Measurements from ENCODE around the gene TMPRSS9. TPM values are rescaled to one million over a fixed set of nuclear protein-coding genes. Genes with fewer than 3 reads are reported as not detected.

Gene TMPRSS9
- total RNA-seq, result not detected in 2 replicates

- DNase-seq (ENCODE audit: low read depth), result no peak
- TF ChIP-seq CTCF (IDR thresholded peaks at IDR 0.05; ENCODE audit: insufficient read depth, low read length, poor library complexity, severe bottlenecking), result no peak
- Histone ChIP-seq H3K36me3 (ENCODE audit: control insufficient read depth, insufficient read depth, low read length) (no peaks in the 10 kb centered on the region), H3K4me3 (ENCODE audit: low read depth, low read length) (no peak within 1 kb of the TSS), H3K27me3 (ENCODE audit: control insufficient read depth, insufficient read depth, low read length) (peaks cover 53% of the 10 kb centered on the region)
These were observed at the start of gene TMPRSS9 for GRCh38 chr19:2359992-2360685. Gene TMPRSS9, plus strand, starts transcription at chr19:2360265. Its CDS starts 29,521 bp downstream, at chr19:2389786.

GRCh38 chr19:2311093-2311492, 49.0 kb upstream of the TMPRSS9 start:
- no peaks in the 10 kb centered on the region for H3K36me3 ChIP-seq (ENCODE audit: control insufficient read depth, insufficient read depth, low read length)
- peaks cover 54% of the 10 kb centered on the region for H3K27me3 ChIP-seq (ENCODE audit: control insufficient read depth, insufficient read depth, low read length)
- H3K4me3 ChIP-seq (ENCODE audit: low read depth, low read length), result no peak overlapping the region
- DNase-seq (ENCODE audit: low read depth), result no peak
- TF ChIP-seq CTCF (IDR thresholded peaks at IDR 0.05; ENCODE audit: insufficient read depth, low read length, poor library complexity, severe bottlenecking), result no peak

- H3K4me3 ChIP-seq (ENCODE audit: low read depth, low read length), result no peak overlapping the region
- no peak for TF ChIP-seq CTCF (IDR thresholded peaks at IDR 0.05; ENCODE audit: insufficient read depth, low read length, poor library complexity, severe bottlenecking)
- no peak for DNase-seq (ENCODE audit: low read depth)
- no peaks in the 10 kb centered on the region for H3K36me3 ChIP-seq (ENCODE audit: control insufficient read depth, insufficient read depth, low read length)
- peaks cover 39% of the 10 kb centered on the region for H3K27me3 ChIP-seq (ENCODE audit: control insufficient read depth, insufficient read depth, low read length)
These were observed 47.1 kb upstream of the TMPRSS9 start for GRCh38 chr19:2312820-2313501.

GRCh38 chr19:2315121-2315817, 44.8 kb upstream of the TMPRSS9 start:
- H3K36me3 ChIP-seq (ENCODE audit: control insufficient read depth, insufficient read depth, low read length), result no peaks in the 10 kb centered on the region

GRCh38 chr19:2315818-2316353, 44.2 kb upstream of the TMPRSS9 start:
- Histone ChIP-seq H3K36me3 (ENCODE audit: control insufficient read depth, insufficient read depth, low read length) (no peaks in the 10 kb centered on the region), H3K4me3 (ENCODE audit: low read depth, low read length) (no peak overlapping the region), H3K27me3 (ENCODE audit: control insufficient read depth, insufficient read depth, low read length) (peaks cover 22% of the 10 kb centered on the region)
- DNase-seq (ENCODE audit: low read depth), result no peak
- TF ChIP-seq CTCF (IDR thresholded peaks at IDR 0.05; ENCODE audit: insufficient read depth, low read length, poor library complexity, severe bottlenecking), result peak; percentile 61

More at GRCh38 chr19:2315121-2315817, 44.8 kb upstream of the TMPRSS9 start:
- DNase-seq (ENCODE audit: low read depth), result no peak
- Histone ChIP-seq H3K27me3 (ENCODE audit: control insufficient read depth, insufficient read depth, low read length) (peaks cover 25% of the 10 kb centered on the region), H3K4me3 (ENCODE audit: low read depth, low read length) (no peak overlapping the region)
- TF ChIP-seq CTCF (IDR thresholded peaks at IDR 0.05; ENCODE audit: insufficient read depth, low read length, poor library complexity, severe bottlenecking), result no peak
